GM21619 (cell line): ENCODE results near the gene CMTM5.

Experiments
- ATAC-seq: cut with Tn5 transposase; IDR thresholded peaks from one replicate; pipeline ENCODE4 v1.9.1; 2021; ENCODE audit not compliant: unreplicated experiment

CMTM5 gene

DNA sequence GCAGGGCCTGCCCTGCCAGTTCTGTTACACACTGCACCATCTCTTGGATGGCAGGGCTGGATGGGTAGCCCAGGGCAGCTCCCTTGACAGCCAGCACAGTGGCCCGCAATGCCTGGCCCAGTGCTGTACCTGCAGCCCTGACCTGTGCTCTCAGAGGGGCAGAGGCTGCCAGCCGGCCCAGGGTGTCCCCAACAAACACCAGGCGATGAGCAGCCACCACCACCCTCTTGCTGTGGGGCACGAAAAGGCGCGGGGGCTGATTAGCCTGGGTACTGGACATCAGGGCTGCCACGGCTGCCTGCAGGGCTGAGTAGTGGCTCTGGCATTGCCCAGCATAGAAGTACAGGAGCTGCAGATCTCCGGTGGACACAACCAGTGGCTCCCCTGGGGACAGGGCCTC, 19.6 kb upstream of the CMTM5 start:
- no peak for ATAC-seq

GRCh38 chr14:23358042-23358441, 18.8 kb upstream of the CMTM5 start:
- ATAC-seq, result no peak

- ATAC-seq, result no peak
These were observed 18.2 kb upstream of the CMTM5 start for GRCh38 chr14:23358553-23359166.

DNA sequence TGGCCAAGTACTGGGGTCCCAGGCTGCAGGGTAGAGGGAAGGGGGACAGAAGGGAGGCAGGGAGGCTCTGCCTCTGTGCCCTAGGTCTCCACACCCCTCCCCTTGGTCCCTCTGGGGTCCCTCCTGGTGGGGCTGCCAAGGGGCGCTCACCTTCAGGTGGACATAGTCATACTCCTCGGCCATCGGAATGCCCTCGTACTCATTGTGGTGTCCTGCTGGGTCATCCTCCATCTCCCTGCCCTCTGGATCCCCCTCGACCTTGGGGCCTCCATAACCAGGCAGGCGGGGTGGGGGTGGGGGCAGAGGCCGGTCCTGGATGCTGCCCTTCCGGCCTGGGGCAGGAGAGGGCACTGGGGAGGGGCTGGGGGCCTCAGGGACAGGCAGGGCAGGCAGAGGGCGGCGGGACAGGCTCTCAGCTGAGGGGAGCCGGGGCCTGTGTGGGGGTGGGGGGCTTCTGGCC, 17.6 kb upstream of the CMTM5 start:
- no peak for ATAC-seq

DNA sequence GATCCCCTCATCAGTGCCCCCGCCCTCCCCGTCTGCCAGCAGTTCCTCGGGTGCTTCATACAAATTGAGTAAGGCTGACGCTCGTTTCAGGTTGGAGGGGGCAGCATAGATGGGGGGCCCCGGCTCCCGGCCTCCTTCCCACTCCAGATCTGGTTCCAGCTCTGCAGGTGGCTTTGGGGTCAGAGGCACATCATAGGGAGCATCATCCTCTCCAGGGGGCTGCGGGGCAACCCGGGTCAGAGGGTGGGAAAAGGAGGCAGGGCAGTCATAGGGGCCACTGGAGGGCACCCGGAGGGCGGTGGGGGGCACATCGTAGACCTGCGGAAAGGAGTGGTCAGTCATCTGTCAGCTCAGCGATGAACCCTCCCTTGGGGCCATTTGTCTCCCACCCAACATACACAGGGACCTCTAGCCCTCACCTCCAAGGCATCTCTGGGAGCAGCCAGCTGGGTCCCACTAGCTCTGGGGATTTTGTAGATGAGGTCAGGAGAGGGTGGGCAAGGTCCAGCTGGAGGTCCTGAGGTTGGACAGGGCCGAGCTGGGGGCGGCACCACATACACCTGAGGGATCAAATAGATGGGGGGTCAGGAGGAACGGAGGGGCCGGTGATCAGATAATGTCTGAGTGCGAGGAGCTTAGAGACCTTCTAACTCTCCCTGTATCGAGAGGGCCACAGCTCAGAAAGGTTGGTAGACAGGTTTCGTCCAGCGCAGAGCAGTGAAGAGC, 17.0 kb upstream of the CMTM5 start:
- no peak for ATAC-seq

DNA sequence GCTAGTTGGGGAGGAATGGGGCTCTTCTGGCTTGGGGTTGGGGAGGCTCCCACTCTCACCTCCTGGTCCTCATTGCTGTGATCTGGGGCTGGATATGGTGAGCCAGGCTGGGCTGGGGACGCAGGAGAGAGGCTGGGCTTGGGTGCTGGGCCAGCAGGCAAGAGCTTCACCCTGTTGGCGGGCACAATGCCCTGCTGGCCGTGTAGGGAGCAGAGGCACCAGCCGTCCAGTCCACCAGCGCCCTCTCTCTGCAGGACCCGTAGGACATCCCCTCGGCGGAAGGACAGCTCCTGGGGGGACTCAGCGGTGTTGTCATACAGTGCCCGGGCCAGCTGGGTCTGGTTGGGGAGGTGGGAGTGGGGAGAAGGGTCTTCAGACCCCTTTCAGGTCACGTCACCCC, 16.4 kb upstream of the CMTM5 start:
- ATAC-seq, result no peak

GRCh38 chr14:23361320-23361719, 15.5 kb upstream of the CMTM5 start:
- ATAC-seq, result no peak

- no peak for ATAC-seq
These were observed 15.1 kb upstream of the CMTM5 start for GRCh38 chr14:23361763-23362162.

GRCh38 chr14:23362200-23362599, 14.6 kb upstream of the CMTM5 start:
- no peak for ATAC-seq

GRCh38 chr14:23364164-23365035, 12.4 kb upstream of the CMTM5 start:
- no peak for ATAC-seq

- ATAC-seq, result no peak
These were observed 11.7 kb upstream of the CMTM5 start, which contains the start of gene EFS for GRCh38 chr14:23365036-23365731. Gene EFS, minus strand, starts transcription at chr14:23365172. Its CDS starts 147 bp downstream, at chr14:23365025.

- no peak for ATAC-seq
These were observed 11.0 kb upstream of the CMTM5 start for GRCh38 chr14:23365732-23366425.

GRCh38 chr14:23366426-23366921, 10.4 kb upstream of the CMTM5 start:
- ATAC-seq, result no peak

GRCh38 chr14:23370221-23370620, 6.6 kb upstream of the CMTM5 start:
- no peak for ATAC-seq

- ATAC-seq, result no peak
These were observed 5.0 kb upstream of the CMTM5 start for GRCh38 chr14:23371865-23372264.

DNA sequence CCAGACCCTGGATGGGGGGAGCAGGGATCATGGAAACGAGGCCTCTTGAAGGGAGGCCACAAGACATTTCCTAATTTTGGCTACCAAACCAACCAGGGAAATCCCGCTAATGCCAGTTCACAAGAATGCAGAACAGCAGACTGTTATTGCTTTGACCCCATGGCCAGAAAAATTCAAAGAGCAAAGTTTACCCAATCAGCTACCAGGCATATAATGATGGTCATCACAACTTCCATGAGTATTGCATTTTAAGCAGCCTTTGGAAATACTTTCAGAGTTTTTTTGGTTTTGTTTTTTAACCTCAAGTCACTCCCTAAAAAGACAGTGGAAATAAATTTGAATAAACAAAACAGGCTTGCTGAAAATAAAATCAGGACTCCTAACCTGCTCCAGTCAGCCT, 4.3 kb upstream of the CMTM5 start, which contains the start of gene IL25:
TSS of gene IL25 (plus strand) at position 301 of the 400 bp plus-strand sequence.
- ATAC-seq, result no peak

- ATAC-seq, result no peak
These were observed 3.8 kb upstream of the CMTM5 start for GRCh38 chr14:23373041-23373440.

DNA sequence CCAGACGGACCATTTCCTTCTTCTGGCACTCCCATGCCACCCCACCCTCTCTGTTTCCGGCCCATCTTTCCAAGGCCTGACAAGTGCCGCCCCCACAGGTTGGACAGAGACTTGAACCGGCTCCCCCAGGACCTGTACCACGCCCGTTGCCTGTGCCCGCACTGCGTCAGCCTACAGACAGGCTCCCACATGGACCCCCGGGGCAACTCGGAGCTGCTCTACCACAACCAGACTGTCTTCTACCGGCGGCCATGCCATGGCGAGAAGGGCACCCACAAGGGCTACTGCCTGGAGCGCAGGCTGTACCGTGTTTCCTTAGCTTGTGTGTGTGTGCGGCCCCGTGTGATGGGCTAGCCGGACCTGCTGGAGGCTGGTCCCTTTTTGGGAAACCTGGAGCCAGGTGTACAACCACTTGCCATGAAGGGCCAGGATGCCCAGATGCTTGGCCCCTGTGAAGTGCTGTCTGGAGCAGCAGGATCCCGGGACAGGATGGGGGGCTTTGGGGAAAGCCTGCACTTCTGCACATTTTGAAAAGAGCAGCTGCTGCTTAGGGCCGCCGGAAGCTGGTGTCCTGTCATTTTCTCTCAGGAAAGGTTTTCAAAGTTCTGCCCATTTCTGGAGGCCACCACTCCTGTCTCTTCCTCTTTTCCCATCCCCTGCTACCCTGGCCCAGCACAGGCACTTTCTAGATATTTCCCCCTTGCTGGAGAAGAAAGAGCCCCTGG, 1.2 kb upstream of the CMTM5 start:
- ATAC-seq, result no peak

- ATAC-seq, result no peak
These were observed 328 bp downstream of the CMTM5 start for GRCh38 chr14:23377198-23377550.
